ENCODE results near the gene SLC38A7. TPM values are rescaled to one million over a fixed set of nuclear protein-coding genes. Genes with fewer than 3 reads are reported as not detected.

SLC38A7 gene
- total and polyA plus RNA-seq, 2 donors (not counting 3 experiments of a cell fraction or from before 2014, with no cell fraction given), result 33.2 to 44.4 TPM

- Histone ChIP-seq H3K4me3 (replicated peaks in 1 of 3; ENCODE audit: insufficient read depth in 1 of 3, low read depth in 1 of 3, low read length in 3 of 3) (peak within 1 kb of the TSS; percentile 63 to 84 (median 72)), H3K4me1 (ENCODE audit: control insufficient read depth, extremely low read depth, insufficient read depth, low read length) (peaks cover 26% of the 10 kb centered on the region), H3K9me1 (replicated peaks; ENCODE audit: control insufficient read depth, extremely low read depth, insufficient read depth, low read length) (no peaks in the 10 kb centered on the region), H4K20me1 (replicated peaks; ENCODE audit: control insufficient read depth, extremely low read depth, insufficient read depth, low read length) (no peaks in the 10 kb centered on the region), H3K36me3 (ENCODE audit: control insufficient read depth in 2 of 2, extremely low read depth in 1 of 2, insufficient read depth in 2 of 2, low read length in 2 of 2) (no peaks in the 10 kb centered on the region), H3K27ac (ENCODE audit: insufficient read depth, low read depth, low read length) (peak within 1 kb of the TSS; percentile 98), H2AFZ (ENCODE audit: low read depth, low read length) (peak within 1 kb of the TSS; percentile 77), H3K9ac (replicated peaks; ENCODE audit: extremely low read depth, insufficient read depth, low read length) (peak within 1 kb of the TSS; percentile 70), H3K79me2 (ENCODE audit: control insufficient read depth, insufficient read depth, low read length) (peaks cover 52% of the 10 kb centered on the region), H3K4me2 (ENCODE audit: insufficient read depth, low read length) (peak within 1 kb of the TSS; percentile 82), H3K9me3 (replicated peaks; ENCODE audit: control insufficient read depth, insufficient read depth, low read length) (no peaks in the 10 kb centered on the region), H3K27me3 (ENCODE audit: control insufficient read depth in 2 of 2, insufficient read depth in 2 of 2, low read length in 2 of 2) (no peaks in the 10 kb centered on the region)
- TF ChIP-seq FOS (IDR thresholded peaks at IDR 0.05; ENCODE audit: borderline replicate concordance, insufficient read depth, low read length) (peak; percentile 10), CTCF (IDR thresholded peaks at IDR 0.05; ENCODE audit: extremely low read depth in 1 of 2, insufficient read depth in 1 of 2, low read depth in 1 of 2, low read length in 2 of 2) (peak; percentile 97 to 98), POLR2AphosphoS5 (IDR thresholded peaks at IDR 0.05; ENCODE audit: insufficient read depth, low read depth, low read length) (peak; percentile 88), POLR2A (IDR thresholded peaks at IDR 0.05; ENCODE audit: low read depth, low read length) (peak; percentile 73), MAX (IDR thresholded peaks at IDR 0.05; ENCODE audit: insufficient read depth, insufficient read length) (peak; percentile 64), EZH2 (IDR thresholded peaks at IDR 0.05; ENCODE audit: borderline replicate concordance, low read depth, low read length, severe bottlenecking) (no peak), MYC (IDR thresholded peaks at IDR 0.05; ENCODE audit: low read depth, low read length) (peak; percentile 52), JUN (IDR thresholded peaks at IDR 0.05; ENCODE audit: borderline replicate concordance, insufficient read depth, insufficient read length, low read depth) (no peak)
- dilution Hi-C loops (cut with MboI; ENCODE audit: extremely low pct_ligation_motif_present, low sequenced_read_pairs), result no loop called here
- ChIA-PET CTCF (interaction anchor here (0.6 to 6.5 kb wide), 3 partner anchors 13 to 22 kb away, joined by 3 to 64 read pairs (median 3); no protein-coding TSS in a partner anchor), POLR2A (no interaction called here)
- intact Hi-C loops (cut with micrococcal nuclease), result loop anchor here (1.0 kb wide), 3 partner anchors 22 to 105 kb away; partner anchors contain the start of genes CNOT1 and SLC38A7
- DNase-seq (ENCODE audit: low read depth, low spot score) (peak; percentile 93), FAIRE-seq (peak; percentile 74)
- TSS peak; percentile 34 for BruUV-seq (replicated peaks)
These were observed 49.3 kb upstream of the SLC38A7 start, which contains the start of gene GOT2 for GRCh38 chr16:58733671-58734458. TSS of gene GOT2 (minus strand) at chr16:58734316. CDS start at chr16:58734228, 88 bp downstream.

Measured in endothelial cell of umbilical vein (primary cell).